Prostate gland (tissue), 2 donors: ENCODE results near the gene ELN.

Experiments used
- CTCF ChIP-seq, 4 experiments: fragments of 200-600 bp in 2 of 4; fragments of 450-650 bp in 2 of 4; sonication (generic) in 2 of 4; IDR thresholded peaks; 1 replicate in 3 of 4; 2 replicates in 1 of 4; pipeline ENCODE4 v1.5.1; 2016 to 2019; ENCODE audit warnings: antibody characterized with exemption in 4 of 4, mild to moderate bottlenecking in 2 of 4, moderate library complexity in 2 of 4
- POLR2A ChIP-seq: fragments of 450-650 bp; IDR thresholded peaks from one replicate; pipeline ENCODE4 v1.6.1; 2016; ENCODE audit warnings: antibody characterized with exemption, mild to moderate bottlenecking
- POLR2AphosphoS5 ChIP-seq: sonication (generic); formaldehyde crosslinking; IDR thresholded peaks from one replicate; pipeline ENCODE4 v1.6.1; 2017; ENCODE audit warnings: antibody characterized with exemption

GRCh38 chr7:73988197-73988596, 39.8 kb upstream of the ELN start:
- TF ChIP-seq CTCF (IDR thresholded peaks at IDR 0.05): no peak
- TF ChIP-seq POLR2A: no peak
- no peak for TF ChIP-seq POLR2AphosphoS5
